Frontal cortex (tissue), 4 donors: ENCODE data around the gene WDR20. TPM values are rescaled to one million over a fixed set of nuclear protein-coding genes. Genes with fewer than 3 reads are reported as not detected.
"Not testable (repeated sequence)": the region's sequence is repeated elsewhere in the genome, so short reads cannot be mapped to it uniquely, and the experiment has no call there.

ENCODE experiments used
- DNase-seq, 2 donors: peaks; one replicate each; pipeline ENCODE4 v3.0.0; 2012; ENCODE audit warnings: low spot score in 2 of 2
- FAIRE-seq: peaks from 2 replicates; lab custom pipeline; 2012; peaks lifted over from hg19 to GRCh38; lab: Jason Lieb, UNC
- total RNA-seq: library from RNA; depleted of rRNA; stranded (reverse); fragments of >200 nt; gene quantifications from one replicate; pipeline ENCODE4 v1.2.3, GENCODE V29; 2014
- donor health status: control.
- donor health status: control.
- donor health status: control.

WDR20 gene
- total RNA-seq, 1 donor from 2014 or later = 39.5 TPM

- DNase-seq (no peak), FAIRE-seq (no peak)
Measured at GRCh38 chr14:102126807-102127455, 12.8 kb upstream of the WDR20 start.

- DNase-seq (no peak), FAIRE-seq (no peak)
Measured at GRCh38 chr14:102131741-102132140, 8.0 kb upstream of the WDR20 start.

DNA sequence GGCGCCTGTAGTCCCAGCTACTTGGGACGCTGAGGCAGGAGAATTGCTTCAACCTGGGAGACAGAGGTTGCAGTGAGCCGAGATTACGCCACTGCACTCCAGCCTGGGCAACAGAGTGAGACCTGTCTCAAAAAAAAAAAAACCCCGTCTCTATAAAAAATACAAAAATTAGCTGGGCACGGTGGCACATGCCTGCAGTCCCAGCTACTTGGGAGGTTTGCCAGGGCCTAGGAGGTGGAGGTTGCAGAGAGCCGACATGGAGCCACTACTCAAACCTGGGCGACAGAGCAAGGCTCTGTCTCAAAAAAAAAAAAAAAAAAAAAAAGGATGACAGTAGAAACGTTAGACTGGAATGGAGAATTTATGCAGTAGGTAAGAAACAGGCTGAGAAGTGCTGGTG, 5.7 kb upstream of the WDR20 start:
- DNase-seq, FAIRE-seq: not testable (repeated sequence)

- DNase-seq, FAIRE-seq: not testable (repeated sequence)
Measured at GRCh38 chr14:102134719-102135118, 5.0 kb upstream of the WDR20 start.

- not testable (repeated sequence) for DNase-seq, FAIRE-seq
Measured at GRCh38 chr14:102135456-102135855, 4.2 kb upstream of the WDR20 start.

GRCh38 chr14:102138535-102138934, 1.2 kb upstream of the WDR20 start:
- DNase-seq (peak in 1 of 2 donors; percentile 33), FAIRE-seq (no peak)

DNA sequence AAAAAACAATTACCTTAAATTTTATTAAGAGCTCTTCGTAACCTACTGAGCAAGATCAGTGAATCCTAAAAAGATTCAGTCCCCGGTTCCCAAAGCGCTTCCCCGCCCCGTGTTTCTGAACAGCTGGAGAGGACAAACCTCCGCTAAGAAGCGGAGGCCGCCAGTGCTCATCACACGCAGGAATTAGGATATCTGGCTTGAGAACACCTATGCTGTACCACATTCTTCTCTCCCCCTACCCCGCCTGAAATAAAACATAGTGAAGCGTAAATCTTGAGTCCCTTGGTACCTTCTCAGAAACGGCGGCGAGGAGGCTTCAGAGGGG, 774 bp upstream of the WDR20 start:
- DNase-seq = peak in 1 of 2 donors; percentile 34
- no peak for FAIRE-seq

DNA sequence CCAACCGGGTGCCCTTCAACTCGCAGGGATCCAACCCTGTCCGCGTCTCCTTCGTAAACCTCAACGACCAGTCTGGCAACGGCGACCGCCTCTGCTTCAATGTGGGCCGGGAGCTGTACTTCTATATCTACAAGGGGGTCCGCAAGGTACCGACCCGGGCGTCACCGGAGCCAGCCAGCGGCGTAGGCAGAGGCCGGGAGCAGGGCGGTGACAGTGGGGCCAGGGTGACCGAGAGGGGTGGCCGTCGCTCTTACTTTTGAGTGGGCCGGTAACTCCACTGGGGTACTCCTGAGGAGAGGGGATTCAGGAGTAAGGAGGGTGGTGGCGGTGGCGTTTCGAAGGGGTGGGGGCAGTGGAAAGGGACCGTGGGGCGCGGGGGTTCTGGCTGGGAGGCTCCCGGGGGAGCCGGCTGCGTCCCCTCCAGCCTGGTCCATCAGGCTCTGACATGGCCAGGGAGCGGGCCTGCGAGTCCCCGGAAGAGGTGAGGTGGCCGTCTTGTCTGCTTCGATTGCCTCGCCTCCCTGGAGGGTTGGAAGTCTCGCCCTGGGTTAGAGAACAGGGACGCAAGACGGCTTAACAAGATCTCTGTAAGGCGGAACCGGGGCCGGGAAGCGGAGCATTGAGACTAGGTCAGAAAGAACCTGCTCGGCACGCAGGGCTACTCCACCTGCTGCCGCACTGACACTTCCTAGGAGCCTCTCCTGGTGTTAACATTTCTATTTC, 491 bp downstream of the WDR20 start:
- DNase-seq (no peak), FAIRE-seq (no peak)

- FAIRE-seq (no peak), DNase-seq (peak in 1 of 2 donors; percentile 13)
Measured at GRCh38 chr14:102140750-102141145, 1.1 kb downstream of the WDR20 start.

GRCh38 chr14:102141797-102142196, 2.1 kb downstream of the WDR20 start:
- no peak for DNase-seq
- FAIRE-seq = peak; percentile 10

DNA sequence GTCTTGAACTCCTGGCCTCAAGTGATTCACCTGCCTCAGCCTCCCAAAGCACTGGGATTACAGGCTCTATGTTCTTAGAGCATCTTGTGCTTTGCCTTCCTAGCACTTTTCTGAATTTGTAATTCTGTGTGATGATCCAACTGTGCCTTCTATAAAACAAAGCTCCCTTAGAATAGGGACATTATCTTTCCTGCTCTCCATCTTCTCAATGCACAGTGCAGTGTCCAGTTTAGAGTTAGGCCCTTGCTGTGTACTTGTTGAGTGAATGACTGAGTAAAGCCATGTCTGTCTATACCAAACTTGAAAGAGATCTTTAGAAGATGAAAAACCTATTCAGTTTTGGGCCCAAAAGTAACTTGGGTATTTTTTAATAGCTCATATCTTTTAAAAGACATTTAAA, 5.2 kb downstream of the WDR20 start:
- DNase-seq (no peak), FAIRE-seq (no peak)

DNA sequence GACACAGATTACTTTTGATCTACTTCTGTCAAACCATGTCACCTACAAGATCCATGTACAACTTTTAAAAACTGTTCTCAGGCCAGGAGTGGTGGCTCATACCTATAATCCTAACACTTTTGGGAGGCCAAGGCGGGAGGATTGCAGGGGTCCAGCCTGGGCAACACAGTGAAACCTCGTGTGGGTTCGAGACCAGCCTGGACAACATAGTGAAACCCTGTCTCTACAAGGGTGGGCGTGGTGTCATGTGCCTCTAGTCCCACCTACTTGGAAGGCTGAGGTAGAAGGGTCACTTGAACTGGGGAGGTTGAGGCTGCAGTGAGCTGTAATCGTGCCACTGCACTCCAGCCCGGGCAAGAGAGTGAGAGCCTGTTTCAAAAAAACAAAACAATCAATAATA, 5.7 kb downstream of the WDR20 start:
- DNase-seq = no peak

DNA sequence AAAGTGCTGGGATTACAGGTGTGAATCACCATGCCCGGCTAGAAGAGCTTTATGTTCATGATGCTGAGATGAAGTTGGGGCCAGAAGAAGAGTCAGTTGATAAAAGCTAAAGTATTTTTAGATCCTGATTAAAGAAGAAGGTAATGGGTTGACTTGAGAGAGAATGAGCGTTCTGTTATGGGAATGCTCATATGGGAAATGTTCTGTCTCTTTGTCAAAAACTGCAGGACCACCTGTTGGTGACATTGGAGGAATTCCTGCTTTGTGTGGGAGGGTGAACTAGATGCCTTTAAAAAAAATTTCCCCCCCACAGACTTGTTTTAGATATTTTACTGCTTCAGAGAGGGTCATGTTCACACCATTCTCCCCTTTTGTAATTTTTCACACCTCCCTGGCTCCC, 6.7 kb downstream of the WDR20 start:
- DNase-seq = no peak
- FAIRE-seq = no peak

More for the DNA sequence above, 5.7 kb downstream of the WDR20 start:
- FAIRE-seq = no peak

- no peak for FAIRE-seq
- DNase-seq = no peak
Measured at GRCh38 chr14:102150083-102150482, 10.4 kb downstream of the WDR20 start.

- no peak for DNase-seq
- no peak for FAIRE-seq
Measured at GRCh38 chr14:102150744-102151143, 11.0 kb downstream of the WDR20 start.

DNA sequence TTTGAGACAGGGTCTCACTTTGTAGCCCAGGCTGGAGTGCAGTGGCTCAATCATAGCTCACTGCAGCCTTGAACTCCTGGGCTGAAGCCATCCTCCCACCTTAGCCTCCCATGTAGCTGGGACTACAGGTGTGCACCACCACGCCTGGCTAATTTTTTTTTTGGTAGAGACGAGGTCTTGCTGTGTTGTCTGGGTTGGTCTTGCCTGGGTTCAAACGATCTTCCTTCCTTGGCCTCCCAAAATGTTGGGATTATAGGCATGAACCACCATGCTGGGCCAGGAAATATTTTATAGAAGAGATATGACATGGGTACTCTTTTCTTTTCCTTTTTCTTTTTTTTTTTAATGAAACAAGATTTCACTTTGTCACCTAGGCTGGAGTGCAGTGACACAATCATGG, 11.7 kb downstream of the WDR20 start:
- DNase-seq, FAIRE-seq: not testable (repeated sequence)

DNA sequence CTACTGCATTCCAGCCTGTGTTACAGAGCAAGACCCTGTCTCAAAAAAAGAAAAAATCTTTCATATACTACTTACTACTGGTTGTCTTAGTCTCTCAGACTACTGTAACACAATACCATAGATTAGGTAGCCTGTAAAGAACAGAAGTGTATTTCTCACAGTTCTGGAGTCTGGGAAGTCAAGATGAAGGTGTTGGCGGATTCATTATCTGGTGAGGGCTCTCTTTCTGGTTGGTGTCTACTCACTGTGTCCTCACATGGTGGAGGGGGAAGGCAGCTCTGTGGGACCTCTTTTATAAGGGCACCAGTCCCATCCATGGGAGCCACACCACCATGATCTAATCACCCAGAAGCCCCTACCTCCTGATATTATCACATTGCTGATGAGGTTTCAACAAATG, 14.4 kb downstream of the WDR20 start:
- DNase-seq = no peak
- no peak for FAIRE-seq

DNA sequence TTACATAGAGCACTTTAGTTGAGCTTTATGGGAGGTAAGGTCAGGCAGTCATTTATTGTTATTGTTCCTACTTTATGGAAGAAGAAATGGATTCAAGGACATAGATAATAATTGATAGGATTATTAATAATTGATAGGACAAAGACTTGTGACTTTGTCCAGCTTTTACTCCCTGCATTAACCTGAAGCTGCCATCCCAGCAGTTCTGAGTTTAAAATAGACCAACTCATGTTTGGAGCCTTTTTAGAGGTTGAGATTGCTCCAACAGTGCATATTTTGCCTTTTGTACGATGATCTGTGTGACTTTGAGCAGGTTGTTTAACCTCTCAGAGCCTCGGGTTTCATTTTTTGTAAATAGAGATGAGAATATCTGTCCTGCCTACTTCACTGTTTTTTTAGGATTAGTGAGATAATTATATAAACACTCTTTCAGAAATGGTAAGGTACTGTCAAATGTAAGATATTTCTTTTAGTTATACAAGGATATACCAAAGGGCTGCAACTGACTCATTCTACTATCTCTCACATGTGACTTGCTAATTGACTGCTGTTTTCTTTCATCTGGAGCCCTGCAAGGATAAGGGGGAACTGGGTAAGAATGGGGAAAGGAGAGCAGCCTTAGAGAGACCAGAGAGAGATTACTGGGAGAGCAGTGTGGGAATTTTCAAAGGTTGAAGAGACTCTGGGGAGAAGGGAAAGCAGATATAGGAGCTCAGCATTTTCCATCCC, 15.3 kb downstream of the WDR20 start:
- no peak for FAIRE-seq
- no peak for DNase-seq

- FAIRE-seq (no peak), DNase-seq (no peak)
Measured at GRCh38 chr14:102157346-102157745, 17.6 kb downstream of the WDR20 start.

DNA sequence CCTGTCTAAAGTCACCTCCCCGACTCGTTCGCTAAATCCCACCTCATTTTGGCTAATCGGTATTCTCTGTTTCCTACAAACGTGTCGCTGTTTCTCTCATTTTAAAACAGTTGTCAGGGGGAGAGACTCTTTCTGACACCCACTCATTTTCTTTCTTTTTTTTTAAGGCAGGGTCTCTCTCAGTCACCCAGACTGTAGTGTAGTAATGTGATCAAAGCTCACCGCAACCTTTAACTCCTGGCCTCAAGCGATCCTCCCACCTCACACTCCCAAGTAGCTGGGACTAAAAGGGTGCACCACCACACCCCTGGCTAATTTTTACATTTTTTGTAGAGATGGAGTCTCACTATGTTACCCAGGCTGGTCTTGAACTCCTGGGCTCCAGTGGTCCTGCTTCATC, 19.1 kb downstream of the WDR20 start:
- FAIRE-seq = no peak

GRCh38 chr14:102159841-102160240, 20.1 kb downstream of the WDR20 start:
- DNase-seq = no peak
- FAIRE-seq = no peak

More for the DNA sequence above, 19.1 kb downstream of the WDR20 start:
- no peak for DNase-seq
